Brain microvascular endothelial cell (primary cell): ENCODE results near the gene ALOX15B.

Source experiments
- DNase-seq: peaks from one replicate; pipeline ENCODE4 v3.0.0-alpha.2; 2020
- H3K27ac ChIP-seq: fragments of 250-450 bp; sonication (Bioruptor Pico); 2 replicates; pipeline ENCODE4 v1.5.1; 2020; ENCODE audit warnings: mild to moderate bottlenecking, moderate library complexity
- H3K27me3 ChIP-seq: fragments of 250-450 bp; sonication (Bioruptor Pico); replicated peaks from 2 replicates; pipeline ENCODE4 v1.5.1; 2020; ENCODE audit warnings: mild to moderate bottlenecking
- H3K36me3 ChIP-seq: fragments of 250-450 bp; sonication (Bioruptor Pico); replicated peaks from 2 replicates; pipeline ENCODE4 v1.5.1; 2020; ENCODE audit warnings: mild to moderate bottlenecking
- H3K4me3 ChIP-seq: 2 replicates; pipeline ENCODE4 v1.5.1; 2011; ENCODE audit warnings: low read depth, mild to moderate bottlenecking, control low read depth, low read length, moderate library complexity
- CTCF ChIP-seq: IDR thresholded peaks from 2 replicates; pipeline ENCODE4 v1.5.1; 2011; ENCODE audit warnings: low read depth, mild to moderate bottlenecking, moderate library complexity, low read length, control low read depth, inconsistent platforms; ENCODE audit errors: missing control alignments
- in situ Hi-C: cut with HindIII; loops from 2 replicates; pipeline ENCODE4 v1.10.0; 2017; ENCODE audit warnings: low sequenced_read_pairs, low pct_ligation_motif_present

Gene ALOX15B

GRCh38 chr17:8012045-8012580 is 26.7 kb upstream of the ALOX15B start:
- H3K4me3 ChIP-seq: no peak overlapping the region
- peaks cover 3% of the 10 kb centered on the region for H3K27me3 ChIP-seq
- DNase-seq: no peak
- no peak overlapping the region for H3K27ac ChIP-seq
- TF ChIP-seq CTCF: no peak
- in situ Hi-C loops: no loop called here
- H3K36me3 ChIP-seq: no peaks in the 10 kb centered on the region

- no peak for TF ChIP-seq CTCF
- H3K4me3 ChIP-seq: no peak overlapping the region
- H3K36me3 ChIP-seq: no peaks in the 10 kb centered on the region
- in situ Hi-C loops: no loop called here
- H3K27ac ChIP-seq: no peak overlapping the region
- no peak for DNase-seq
- peaks cover 3% of the 10 kb centered on the region for H3K27me3 ChIP-seq
These were observed 25.7 kb upstream of the ALOX15B start for GRCh38 chr17:8012996-8013640.

- no peak for TF ChIP-seq CTCF
- H3K4me3 ChIP-seq: no peak overlapping the region
- no peaks in the 10 kb centered on the region for H3K36me3 ChIP-seq
- in situ Hi-C loops: no loop called here
- H3K27ac ChIP-seq: no peak overlapping the region
- H3K27me3 ChIP-seq: peaks cover 3% of the 10 kb centered on the region
- no peak for DNase-seq
These were observed 24.9 kb upstream of the ALOX15B start for GRCh38 chr17:8013731-8014557.

- Histone ChIP-seq H3K4me3 (no peak overlapping the region), H3K36me3 (no peaks in the 10 kb centered on the region), H3K27me3 (peaks cover 3% of the 10 kb centered on the region), H3K27ac (no peak overlapping the region)
- DNase-seq: no peak
- in situ Hi-C loops: no loop called here
- TF ChIP-seq CTCF: no peak
These were observed 24.4 kb upstream of the ALOX15B start for GRCh38 chr17:8014558-8014850.

- peaks cover 3% of the 10 kb centered on the region for H3K27me3 ChIP-seq
These were observed 23.5 kb upstream of the ALOX15B start for GRCh38 chr17:8015236-8015956.

More at GRCh38 chr17:8015236-8015956, 23.5 kb upstream of the ALOX15B start:
- no peak overlapping the region for H3K4me3 ChIP-seq
- H3K36me3 ChIP-seq: no peaks in the 10 kb centered on the region
- in situ Hi-C loops: no loop called here
- TF ChIP-seq CTCF: no peak
- DNase-seq: no peak
- no peak overlapping the region for H3K27ac ChIP-seq
